Activated T-helper 2 cell treated with anti-CD3 and anti-CD28 coated beads, Interferon-gamma antibody, Interleukin-2, Interleukin-4, amounts not matched to agents 10 μg/mL and 5 μg/mL and 100 μg/mL, durations not matched to agents 14 hours and 24 hours and 36 hours (primary cell): ENCODE data around the gene AAR2. TPM values are rescaled to one million over a fixed set of nuclear protein-coding genes. Genes with fewer than 3 reads are reported as not detected.

Source experiments
- DNase-seq: peaks from one replicate; pipeline ENCODE4 v3.0.0; 2021; ENCODE audit warnings: low spot score
- H3K27ac Mint-ChIP-seq: one replicate; pipeline ENCODE4 v1.8.0; 2021; ENCODE audit warnings: mixed read lengths
- H3K27me3 Mint-ChIP-seq: one replicate; pipeline ENCODE4 v1.8.0; 2021; ENCODE audit warnings: low read depth, mixed read lengths
- H3K36me3 Mint-ChIP-seq: one replicate; pipeline ENCODE4 v1.8.0; 2021; ENCODE audit warnings: low read depth, mixed read lengths
- H3K4me1 Mint-ChIP-seq: one replicate; pipeline ENCODE4 v1.8.0; 2021; ENCODE audit warnings: low read depth, mixed read lengths
- H3K4me3 Mint-ChIP-seq: one replicate; pipeline ENCODE4 v1.8.0; 2021; ENCODE audit warnings: low read depth, mild to moderate bottlenecking, moderate library complexity, mixed read lengths
- H3K9me3 Mint-ChIP-seq: one replicate; pipeline ENCODE4 v1.8.0; 2021; ENCODE audit warnings: mixed read lengths
- intact Hi-C: fragments of 100-400 bp; cut with micrococcal nuclease; formaldehyde crosslinking; loops from one replicate; pipeline ENCODE4 v1.15.1; 2023
- total RNA-seq: library from RNA; stranded (reverse); gene quantifications from 2 replicates; pipeline ENCODE4 v1.2.3, GENCODE V29; 2022

The AAR2 gene
- total RNA-seq, 1 donor from 2014 or later, result 27.1 TPM

- Mint-ChIP-seq H3K27me3 (no peaks in the 10 kb centered on the region), H3K9me3 (no peaks in the 10 kb centered on the region), H3K36me3 (peaks cover 58% of the 10 kb centered on the region), H3K4me3 (no peak overlapping the region), H3K27ac (no peak overlapping the region), H3K4me1 (peaks cover 2% of the 10 kb centered on the region)
- DNase-seq, result no peak
- intact Hi-C loops, result no loop called here
These were observed 16.8 kb downstream of the AAR2 start for GRCh38 chr20:36253036-36253435.

GRCh38 chr20:36254076-36254475 lies 17.8 kb downstream of the AAR2 start:
- H3K27ac Mint-ChIP-seq, result no peak overlapping the region
- H3K4me1 Mint-ChIP-seq, result peaks cover 2% of the 10 kb centered on the region
- H3K4me3 Mint-ChIP-seq, result no peak overlapping the region
- intact Hi-C loops, result no loop called here
- DNase-seq, result no peak
- H3K27me3 Mint-ChIP-seq, result no peaks in the 10 kb centered on the region
- H3K36me3 Mint-ChIP-seq, result peaks cover 47% of the 10 kb centered on the region
- no peaks in the 10 kb centered on the region for H3K9me3 Mint-ChIP-seq

GRCh38 chr20:36255445-36255844 lies 19.2 kb downstream of the AAR2 start:
- Mint-ChIP-seq H3K9me3 (no peaks in the 10 kb centered on the region), H3K27me3 (no peaks in the 10 kb centered on the region), H3K36me3 (peaks cover 39% of the 10 kb centered on the region), H3K27ac (no peak overlapping the region), H3K4me1 (no peaks in the 10 kb centered on the region), H3K4me3 (no peak overlapping the region)
- no peak for DNase-seq
- intact Hi-C loops, result no loop called here

GRCh38 chr20:36259177-36260061 lies 23.1 kb downstream of the AAR2 start:
- Mint-ChIP-seq H3K4me1 (no peaks in the 10 kb centered on the region), H3K9me3 (no peaks in the 10 kb centered on the region), H3K27ac (no peak overlapping the region), H3K4me3 (no peak overlapping the region), H3K36me3 (peaks cover 20% of the 10 kb centered on the region), H3K27me3 (no peaks in the 10 kb centered on the region)
- no peak for DNase-seq
- intact Hi-C loops, result loop anchor here (10.0 kb wide), 1 partner anchor 175 kb away; no protein-coding TSS in a partner anchor

GRCh38 chr20:36260316-36260715 lies 24.0 kb downstream of the AAR2 start:
- DNase-seq, result no peak
- H3K27me3 Mint-ChIP-seq, result no peaks in the 10 kb centered on the region
- H3K27ac Mint-ChIP-seq, result no peak overlapping the region
- no peak overlapping the region for H3K4me3 Mint-ChIP-seq
- no peaks in the 10 kb centered on the region for H3K9me3 Mint-ChIP-seq
- H3K4me1 Mint-ChIP-seq, result no peaks in the 10 kb centered on the region
- H3K36me3 Mint-ChIP-seq, result peaks cover 14% of the 10 kb centered on the region
- intact Hi-C loops, result loop anchor here (10.0 kb wide), 1 partner anchor 174 kb away; no protein-coding TSS in a partner anchor

GRCh38 chr20:36261389-36262105 lies 25.3 kb downstream of the AAR2 start:
- H3K27ac Mint-ChIP-seq, result no peak overlapping the region
- H3K4me3 Mint-ChIP-seq, result no peak overlapping the region
- no peaks in the 10 kb centered on the region for H3K27me3 Mint-ChIP-seq
- H3K4me1 Mint-ChIP-seq, result no peaks in the 10 kb centered on the region
- intact Hi-C loops, result loop anchor here (10.0 kb wide), 1 partner anchor 173 kb away; no protein-coding TSS in a partner anchor
- DNase-seq, result no peak
- peaks cover 6% of the 10 kb centered on the region for H3K36me3 Mint-ChIP-seq
- no peaks in the 10 kb centered on the region for H3K9me3 Mint-ChIP-seq

- Mint-ChIP-seq H3K27ac (no peak overlapping the region), H3K9me3 (no peaks in the 10 kb centered on the region), H3K4me3 (no peak overlapping the region), H3K4me1 (no peaks in the 10 kb centered on the region), H3K36me3 (no peaks in the 10 kb centered on the region), H3K27me3 (no peaks in the 10 kb centered on the region)
- no peak for DNase-seq
- intact Hi-C loops, result loop anchor here (10.0 kb wide), 1 partner anchor 172 kb away; no protein-coding TSS in a partner anchor
These were observed 26.2 kb downstream of the AAR2 start for GRCh38 chr20:36262440-36262839.

- Mint-ChIP-seq H3K9me3 (no peaks in the 10 kb centered on the region), H3K27me3 (peaks cover 2% of the 10 kb centered on the region), H3K36me3 (no peaks in the 10 kb centered on the region), H3K4me1 (no peaks in the 10 kb centered on the region), H3K27ac (no peak overlapping the region), H3K4me3 (no peak overlapping the region)
- DNase-seq, result no peak
- intact Hi-C loops, result loop anchor here (10.0 kb wide), 1 partner anchor 170 kb away; no protein-coding TSS in a partner anchor
These were observed 28.4 kb downstream of the AAR2 start for GRCh38 chr20:36264426-36265246.

- H3K4me3 Mint-ChIP-seq, result no peak overlapping the region
- no peaks in the 10 kb centered on the region for H3K9me3 Mint-ChIP-seq
- H3K4me1 Mint-ChIP-seq, result no peaks in the 10 kb centered on the region
These were observed 29.9 kb downstream of the AAR2 start for GRCh38 chr20:36266189-36266588.

GRCh38 chr20:36267605-36268381 lies 31.5 kb downstream of the AAR2 start:
- intact Hi-C loops, result loop anchor here (10.0 kb wide), 1 partner anchor 167 kb away; no protein-coding TSS in a partner anchor
- Mint-ChIP-seq H3K36me3 (no peaks in the 10 kb centered on the region), H3K4me3 (no peak overlapping the region), H3K27me3 (peaks cover 2% of the 10 kb centered on the region), H3K4me1 (no peaks in the 10 kb centered on the region), H3K27ac (no peak overlapping the region), H3K9me3 (no peaks in the 10 kb centered on the region)
- DNase-seq, result no peak

More at GRCh38 chr20:36266189-36266588, 29.9 kb downstream of the AAR2 start:
- Mint-ChIP-seq H3K36me3 (no peaks in the 10 kb centered on the region), H3K27ac (no peak overlapping the region), H3K27me3 (peaks cover 2% of the 10 kb centered on the region)
- DNase-seq, result no peak
- intact Hi-C loops, result loop anchor here (10.0 kb wide), 1 partner anchor 169 kb away; no protein-coding TSS in a partner anchor

GRCh38 chr20:36268440-36269342 lies 32.4 kb downstream of the AAR2 start:
- H3K4me1 Mint-ChIP-seq, result no peaks in the 10 kb centered on the region
- intact Hi-C loops, result loop anchor here (10.0 kb wide), 1 partner anchor 166 kb away; no protein-coding TSS in a partner anchor

More at GRCh38 chr20:36268440-36269342, 32.4 kb downstream of the AAR2 start:
- Mint-ChIP-seq H3K27me3 (peaks cover 2% of the 10 kb centered on the region), H3K36me3 (no peaks in the 10 kb centered on the region), H3K9me3 (no peaks in the 10 kb centered on the region), H3K4me3 (no peak overlapping the region), H3K27ac (no peak overlapping the region)
- no peak for DNase-seq
